Neuronal stem cell (in vitro differentiated cells): ENCODE results near the gene SLC6A18.

ENCODE experiments used
- DNase-seq: peaks from one replicate; pipeline ENCODE4 v3.0.0-alpha.2; 2013; ENCODE audit warnings: low spot score
- H2AFZ ChIP-seq: one replicate; pipeline ENCODE4 v1.6.1; 2013; ENCODE audit warnings: mild to moderate bottlenecking, low read length, inconsistent platforms
- H2AK5ac ChIP-seq: 2 replicates; pipeline ENCODE4 v1.6.1; 2013; ENCODE audit warnings: low read depth, mild to moderate bottlenecking, inconsistent platforms, low read length, moderate library complexity, mixed read lengths
- H2BK120ac ChIP-seq: 2 replicates; pipeline ENCODE4 v1.6.1; 2013; ENCODE audit warnings: low read depth, mild to moderate bottlenecking, inconsistent platforms, low read length, moderate library complexity, mixed read lengths
- H2BK12ac ChIP-seq: one replicate; pipeline ENCODE4 v1.6.1; 2013; ENCODE audit warnings: low read length, inconsistent platforms
- H2BK15ac ChIP-seq: 2 replicates; pipeline ENCODE4 v1.6.1; 2013; ENCODE audit warnings: mild to moderate bottlenecking, low read length, inconsistent platforms, mixed read lengths
- H2BK5ac ChIP-seq: one replicate; pipeline ENCODE4 v1.6.1; 2013; ENCODE audit warnings: inconsistent platforms, mild to moderate bottlenecking, low read length, moderate library complexity
- H3K14ac ChIP-seq: one replicate; pipeline ENCODE4 v1.6.1; 2013; ENCODE audit warnings: low read length, inconsistent platforms
- H3K18ac ChIP-seq: 2 replicates; pipeline ENCODE4 v1.6.1; 2013; ENCODE audit warnings: low read length, inconsistent platforms
- H3K23ac ChIP-seq: 2 replicates; pipeline ENCODE4 v1.6.1; 2013; ENCODE audit warnings: low read depth, mild to moderate bottlenecking, mixed read lengths, low read length, inconsistent platforms; ENCODE audit not compliant: poor library complexity
- H3K27ac ChIP-seq: replicated peaks from 3 replicates; pipeline ENCODE4 v1.5.1; 2013; ENCODE audit warnings: low read length, inconsistent platforms
- H3K27me3 ChIP-seq, 3 experiments: 2 replicates each; pipeline ENCODE4 v1.6.1; 2013; ENCODE audit warnings: low read length in 3 of 3, mild to moderate bottlenecking in 2 of 3, inconsistent platforms in 1 of 3, low read depth in 1 of 3, mixed read lengths in 1 of 3, moderate library complexity in 1 of 3; ENCODE audit not compliant: control insufficient read depth in 3 of 3, insufficient read depth in 3 of 3
- H3K36me3 ChIP-seq, 2 donors: replicated peaks in 1 of 2; 2 replicates each; pipeline ENCODE4 v1.6.1; 2013; ENCODE audit warnings: low read length in 2 of 2; ENCODE audit not compliant: control insufficient read depth in 2 of 2, insufficient read depth in 2 of 2
- H3K4ac ChIP-seq: 2 replicates; pipeline ENCODE4 v1.6.1; 2013; ENCODE audit warnings: inconsistent platforms, mild to moderate bottlenecking, low read length, moderate library complexity
- H3K4me1 ChIP-seq, 2 donors: 1 replicate in 1 of 2; 2 replicates in 1 of 2; pipeline ENCODE4 v1.6.1; 2013; ENCODE audit warnings: low read length in 2 of 2, low read depth in 1 of 2; ENCODE audit not compliant: control insufficient read depth in 2 of 2, insufficient read depth in 1 of 2
- H3K4me2 ChIP-seq: one replicate; pipeline ENCODE4 v1.6.1; 2013; ENCODE audit warnings: mild to moderate bottlenecking, low read length, inconsistent platforms; ENCODE audit not compliant: insufficient read depth, poor library complexity, severe bottlenecking
- H3K4me3 ChIP-seq, 2 donors: 2 replicates each; pipeline ENCODE4 v1.5.1; 2013; ENCODE audit warnings: low read length in 2 of 2, mild to moderate bottlenecking in 2 of 2, inconsistent platforms in 1 of 2, moderate library complexity in 1 of 2
- H3K79me1 ChIP-seq: one replicate; pipeline ENCODE4 v1.6.1; 2013; ENCODE audit warnings: low read depth, mild to moderate bottlenecking, inconsistent platforms, low read length, moderate library complexity
- H3K9ac ChIP-seq: one replicate; pipeline ENCODE4 v1.6.1; 2013; ENCODE audit warnings: mild to moderate bottlenecking, low read depth, low read length, inconsistent platforms; ENCODE audit not compliant: poor library complexity
- H3K9me3 ChIP-seq, 2 donors: replicated peaks in 1 of 2; 2 replicates each; pipeline versions ENCODE3 to v1.6.1; 2013; ENCODE audit warnings: low read length in 2 of 2, mild to moderate bottlenecking in 2 of 2, inconsistent platforms in 1 of 2, low read depth in 1 of 2, mixed read lengths in 1 of 2, moderate library complexity in 1 of 2; ENCODE audit not compliant: control insufficient read depth in 2 of 2, insufficient read depth in 1 of 2
- H4K8ac ChIP-seq: one replicate; pipeline ENCODE4 v1.6.1; 2013; ENCODE audit warnings: low read depth, mild to moderate bottlenecking, inconsistent platforms, low read length, moderate library complexity
- H4K91ac ChIP-seq: one replicate; pipeline ENCODE4 v1.6.1; 2013; ENCODE audit warnings: low read length, low read depth, mild to moderate bottlenecking, inconsistent platforms; ENCODE audit not compliant: poor library complexity
- WGBS, 2 donors: extraction: QIAGEN DNeasy Blood & Tissue Kit; methylation state at CpG; one replicate each; pipeline ENCODE4 v1.1.7; 2013; ENCODE audit warnings: missing lambda C conversion rate in 2 of 2, mixed read lengths in 1 of 2; ENCODE audit not compliant: insufficient read length in 2 of 2, insufficient replicate concordance in 1 of 2; ENCODE audit errors: extremely low coverage in 2 of 2; 5-methylcytosine and 5-hydroxymethylcytosine counted together

The SLC6A18 gene

GRCh38 chr5:1200495-1201326, 24.5 kb upstream of the SLC6A18 start:
- Histone ChIP-seq H2AK5ac (peak overlapping the region; percentile 87), H2AFZ (no peak overlapping the region), H4K91ac (no peak overlapping the region), H3K27me3 (peaks cover 0 to 21% (median 0%) of the 10 kb centered on the region in 3 experiments), H4K8ac (no peak overlapping the region), H3K9ac (no peak overlapping the region), H2BK5ac (no peak overlapping the region), H3K4me3 (no peak overlapping the region), H2BK12ac (peak overlapping the region; percentile 8), H3K79me1 (peaks cover 1% of the 10 kb centered on the region), H3K36me3 (no peaks in the 10 kb centered on the region), H3K4me2 (no peak overlapping the region), H3K4ac (no peak overlapping the region), H3K4me1 (peaks cover 0 to 8% of the 10 kb centered on the region in 2 donors), H3K14ac (no peak overlapping the region), H2BK120ac (no peak overlapping the region), H3K9me3 (no peaks in the 10 kb centered on the region), H2BK15ac (no peak overlapping the region), H3K27ac (no peak overlapping the region), H3K23ac (no peak overlapping the region), H3K18ac (peak overlapping the region; percentile 78)
- no CpG with 5 or more reads among the region's 28 CpGs for WGBS, 2 donors
- DNase-seq, result no peak

GRCh38 chr5:1201327-1202025, 23.7 kb upstream of the SLC6A18 start, which contains the start of gene SLC6A19:
TSS of gene SLC6A19 (plus strand) at chr5:1201595. CDS start at chr5:1201651, 56 bp downstream.
- Histone ChIP-seq H2BK120ac (no peak within 1 kb of the TSS), H2BK15ac (peak within 1 kb of the TSS; percentile 56), H2BK5ac (peak within 1 kb of the TSS; percentile 62), H4K91ac (peak within 1 kb of the TSS; percentile 69), H2AFZ (no peak within 1 kb of the TSS), H2AK5ac (peak within 1 kb of the TSS; percentile 87), H3K4ac (no peak within 1 kb of the TSS), H3K4me2 (no peak within 1 kb of the TSS), H3K23ac (peak within 1 kb of the TSS; percentile 87), H3K18ac (peak within 1 kb of the TSS; percentile 78), H3K27me3 (peaks cover 0 to 27% (median 0%) of the 10 kb centered on the region in 3 experiments), H2BK12ac (peak within 1 kb of the TSS; percentile 8), H4K8ac (no peak within 1 kb of the TSS), H3K4me3 (no peak within 1 kb of the TSS), H3K36me3 (no peaks in the 10 kb centered on the region), H3K9me3 (no peaks in the 10 kb centered on the region), H3K4me1 (peaks cover 0 to 8% of the 10 kb centered on the region in 2 donors), H3K14ac (peak within 1 kb of the TSS; percentile 79), H3K9ac (peak within 1 kb of the TSS; percentile 40), H3K79me1 (peaks cover 1% of the 10 kb centered on the region), H3K27ac (no peak within 1 kb of the TSS)
- DNase-seq, result no peak
- WGBS, 2 donors, result no CpG with 5 or more reads among the region's 51 CpGs

- no peak for DNase-seq
- H3K27me3 ChIP-seq, result peaks cover 0 to 34% (median 0%) of the 10 kb centered on the region in 3 experiments
- no peak overlapping the region for H3K4me2 ChIP-seq
- peaks cover 0 to 8% of the 10 kb centered on the region in 2 donors for H3K4me1 ChIP-seq
- no CpG with 5 or more reads among the region's 26 CpGs for WGBS, 2 donors
- H3K14ac ChIP-seq, result peak overlapping the region; percentile 79
- no peak overlapping the region for H3K4ac ChIP-seq
- H3K9ac ChIP-seq, result no peak overlapping the region
- H2BK120ac ChIP-seq, result no peak overlapping the region
- H2AK5ac ChIP-seq, result no peak overlapping the region
- no peaks in the 10 kb centered on the region for H3K9me3 ChIP-seq
- no peak overlapping the region for H4K91ac ChIP-seq
- no peak overlapping the region for H3K27ac ChIP-seq
- peaks cover 1% of the 10 kb centered on the region for H3K79me1 ChIP-seq
- no peak overlapping the region for H3K4me3 ChIP-seq
- H2BK12ac ChIP-seq, result no peak overlapping the region
- H2AFZ ChIP-seq, result no peak overlapping the region
- H2BK15ac ChIP-seq, result no peak overlapping the region
- peak overlapping the region; percentile 62 for H2BK5ac ChIP-seq
- peak overlapping the region; percentile 57 for H3K18ac ChIP-seq
- H4K8ac ChIP-seq, result no peak overlapping the region
- H3K36me3 ChIP-seq, result no peaks in the 10 kb centered on the region
- peak overlapping the region; percentile 87 for H3K23ac ChIP-seq
These were observed 23.0 kb upstream of the SLC6A18 start for GRCh38 chr5:1202026-1202797.
